HFFc6 (cell line): Measurements from ENCODE around the gene GPC6. TPM values are rescaled to one million over a fixed set of nuclear protein-coding genes. Genes with fewer than 3 reads are reported as not detected.
A peak's percentile ranks its signal among the peaks of the same experiment; 100 is the strongest.

Source experiments
- DNase-seq: peaks from one replicate; pipeline ENCODE4 v3.0.0-alpha.2; 2018
- H3K27ac Mint-ChIP-seq: 2 replicates; pipeline ENCODE4 v1.8.0; 2020; ENCODE audit warnings: mild to moderate bottlenecking, mixed read lengths
- H3K27me3 Mint-ChIP-seq: 2 replicates; pipeline ENCODE4 v1.8.0; 2021; ENCODE audit warnings: mild to moderate bottlenecking, moderate library complexity, mixed read lengths; ENCODE audit not compliant: insufficient read depth
- H3K36me3 Mint-ChIP-seq: 2 replicates; pipeline ENCODE4 v1.8.0; 2021; ENCODE audit warnings: low read depth, mixed read lengths
- H3K4me1 Mint-ChIP-seq: 2 replicates; pipeline ENCODE4 v1.8.0; 2020; ENCODE audit warnings: low read depth, mixed read lengths
- H3K4me3 Mint-ChIP-seq: 2 replicates; pipeline ENCODE4 v1.8.0; 2020; ENCODE audit warnings: mild to moderate bottlenecking, moderate library complexity, mixed read lengths
- H3K9me3 Mint-ChIP-seq: 2 replicates; pipeline ENCODE4 v1.8.0; 2020; ENCODE audit warnings: mild to moderate bottlenecking, mixed read lengths
- CTCF ChIP-seq: fragments of 200-600 bp; sonication (generic); IDR thresholded peaks from 2 replicates; pipeline ENCODE4 v1.5.0; 2021; ENCODE audit warnings: antibody characterized with exemption, mild to moderate bottlenecking
- total RNA-seq, 6 experiments: library from RNA; stranded (reverse); fragmentation: NEBNext Ultra II Directional; extraction: Animal tissue kit (Norgen Biotek cat#: 25700); gene quantifications; 2 replicates in 1 of 6; 3 replicates in 5 of 6; pipeline ENCODE4 v1.2.3, GENCODE V29; 2021

GPC6 gene
- total RNA-seq, 6 experiments from 2014 or later, result 3.0 to 5.3 (median 4.4) TPM

- Mint-ChIP-seq H3K27ac (peak overlapping the region; percentile 54), H3K36me3 (no peaks in the 10 kb centered on the region), H3K4me1 (peaks cover 52% of the 10 kb centered on the region), H3K27me3 (no peaks in the 10 kb centered on the region), H3K4me3 (no peak overlapping the region), H3K9me3 (no peaks in the 10 kb centered on the region)
- TF ChIP-seq CTCF, result no peak
- no peak for DNase-seq
Measured at GRCh38 chr13:94305934-94306333, 1079.3 kb downstream of the GPC6 start.

- H3K4me3 Mint-ChIP-seq, result no peak overlapping the region
- no peak for TF ChIP-seq CTCF
- DNase-seq, result no peak
- no peaks in the 10 kb centered on the region for H3K27me3 Mint-ChIP-seq
- peaks cover 72% of the 10 kb centered on the region for H3K4me1 Mint-ChIP-seq
- no peak overlapping the region for H3K27ac Mint-ChIP-seq
- H3K9me3 Mint-ChIP-seq, result no peaks in the 10 kb centered on the region
- H3K36me3 Mint-ChIP-seq, result no peaks in the 10 kb centered on the region
Measured at GRCh38 chr13:94308832-94309231, 1082.2 kb downstream of the GPC6 start.

GRCh38 chr13:94309576-94309975 lies 1083.0 kb downstream of the GPC6 start:
- no peak for DNase-seq
- Mint-ChIP-seq H3K27me3 (no peaks in the 10 kb centered on the region), H3K9me3 (no peaks in the 10 kb centered on the region), H3K4me1 (peaks cover 71% of the 10 kb centered on the region), H3K4me3 (peak overlapping the region; percentile 69; the same call in 1 of the 2 replicates), H3K36me3 (no peaks in the 10 kb centered on the region), H3K27ac (peak overlapping the region; percentile 80)
- TF ChIP-seq CTCF, result no peak

GRCh38 chr13:94309997-94310855 lies 1083.6 kb downstream of the GPC6 start:
- Mint-ChIP-seq H3K9me3 (no peaks in the 10 kb centered on the region), H3K27ac (peak overlapping the region; percentile 80), H3K36me3 (no peaks in the 10 kb centered on the region), H3K4me3 (peak overlapping the region; percentile 69), H3K27me3 (no peaks in the 10 kb centered on the region), H3K4me1 (peaks cover 68% of the 10 kb centered on the region)
- TF ChIP-seq CTCF, result no peak
- peak; percentile 82 for DNase-seq

GRCh38 chr13:94311893-94312292 lies 1085.3 kb downstream of the GPC6 start:
- H3K27me3 Mint-ChIP-seq, result no peaks in the 10 kb centered on the region
- H3K36me3 Mint-ChIP-seq, result no peaks in the 10 kb centered on the region
- H3K4me3 Mint-ChIP-seq, result no peak overlapping the region
- no peak for TF ChIP-seq CTCF
- H3K4me1 Mint-ChIP-seq, result peaks cover 66% of the 10 kb centered on the region
- DNase-seq, result no peak
- H3K27ac Mint-ChIP-seq, result peak overlapping the region; percentile 39
- H3K9me3 Mint-ChIP-seq, result no peaks in the 10 kb centered on the region
